Omental fat pad (tissue), 4 donors: Measurements from ENCODE around the gene RYR2. TPM values are rescaled to one million over a fixed set of nuclear protein-coding genes. Genes with fewer than 3 reads are reported as not detected.
"Not testable (repeated sequence)": the region's sequence is repeated elsewhere in the genome, so short reads cannot be mapped to it uniquely, and the experiment has no call there.

ENCODE experiments used
- ATAC-seq: fragments of 150-250 bp; one replicate; pipeline ENCODE4 v1.9.1; 2016; ENCODE audit warnings: mild to moderate bottlenecking, moderate library complexity; ENCODE audit not compliant: low FRiP score
- DNase-seq: peaks from one replicate; pipeline ENCODE4 v3.0.0-alpha.2; 2019; ENCODE audit warnings: low spot score
- total RNA-seq, 4 donors: library from RNA; depleted of rRNA; stranded (reverse); fragments of >200 nt; gene quantifications; one replicate each; pipeline ENCODE4 v1.1.0, GENCODE V29; 2016
- TF ChIP-seq, protein P1 (sequence below), 3 donors: fragments of 450-650 bp; IDR thresholded peaks; one replicate each; pipeline ENCODE4 v1.5.1; 2016 to 2017; ENCODE audit warnings: antibody characterized with exemption in 3 of 3, mild to moderate bottlenecking in 3 of 3, moderate library complexity in 2 of 3

The RYR2 gene
- total RNA-seq, 4 donors from 2014 or later, result 0.19 to 2.4 (median 1.2) TPM

DNA sequence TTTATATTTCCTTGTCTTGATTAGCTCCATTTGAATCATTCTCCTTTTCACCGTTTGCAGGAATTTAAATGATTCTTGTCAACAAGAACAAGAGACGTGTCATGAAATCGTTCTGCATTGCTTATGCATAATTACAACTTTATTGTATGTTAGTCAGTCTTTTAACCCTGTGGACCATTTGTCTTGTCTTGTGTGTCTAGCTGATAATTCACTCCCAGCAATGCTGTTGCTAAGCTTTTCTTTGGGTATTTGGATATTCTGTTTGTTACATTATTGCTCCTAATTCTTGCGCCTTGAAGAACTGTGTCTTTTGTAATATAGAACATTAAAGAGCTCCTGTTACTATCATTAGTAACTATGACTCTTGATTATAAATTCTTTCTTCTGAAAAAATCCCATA lies 311.9 kb downstream of the RYR2 start:
- ATAC-seq (no peak), DNase-seq (no peak)
- TF ChIP-seq, protein P1, sequence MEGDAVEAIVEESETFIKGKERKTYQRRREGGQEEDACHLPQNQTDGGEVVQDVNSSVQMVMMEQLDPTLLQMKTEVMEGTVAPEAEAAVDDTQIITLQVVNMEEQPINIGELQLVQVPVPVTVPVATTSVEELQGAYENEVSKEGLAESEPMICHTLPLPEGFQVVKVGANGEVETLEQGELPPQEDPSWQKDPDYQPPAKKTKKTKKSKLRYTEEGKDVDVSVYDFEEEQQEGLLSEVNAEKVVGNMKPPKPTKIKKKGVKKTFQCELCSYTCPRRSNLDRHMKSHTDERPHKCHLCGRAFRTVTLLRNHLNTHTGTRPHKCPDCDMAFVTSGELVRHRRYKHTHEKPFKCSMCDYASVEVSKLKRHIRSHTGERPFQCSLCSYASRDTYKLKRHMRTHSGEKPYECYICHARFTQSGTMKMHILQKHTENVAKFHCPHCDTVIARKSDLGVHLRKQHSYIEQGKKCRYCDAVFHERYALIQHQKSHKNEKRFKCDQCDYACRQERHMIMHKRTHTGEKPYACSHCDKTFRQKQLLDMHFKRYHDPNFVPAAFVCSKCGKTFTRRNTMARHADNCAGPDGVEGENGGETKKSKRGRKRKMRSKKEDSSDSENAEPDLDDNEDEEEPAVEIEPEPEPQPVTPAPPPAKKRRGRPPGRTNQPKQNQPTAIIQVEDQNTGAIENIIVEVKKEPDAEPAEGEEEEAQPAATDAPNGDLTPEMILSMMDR (IDR thresholded peaks at IDR 0.05), result no peak

DNA sequence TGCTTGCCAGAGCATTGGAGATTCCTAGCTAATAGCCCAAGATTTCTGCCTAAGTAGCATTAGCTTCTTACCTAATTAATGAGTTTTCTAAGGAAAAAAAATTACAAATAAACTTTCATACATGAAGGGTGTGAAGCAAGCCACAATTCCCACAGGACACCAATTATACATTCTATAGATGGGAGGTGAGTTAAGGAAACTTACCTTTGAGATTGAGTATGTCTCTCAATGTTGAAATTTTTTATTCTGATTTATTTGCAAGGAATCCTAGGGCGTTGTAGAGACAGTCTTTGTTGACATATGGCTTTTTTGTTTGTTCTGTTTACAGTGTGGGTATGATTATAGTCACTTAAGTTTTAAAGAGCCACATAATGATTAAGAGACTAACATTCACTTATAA lies 313.0 kb downstream of the RYR2 start:
- ATAC-seq, result no peak

DNA sequence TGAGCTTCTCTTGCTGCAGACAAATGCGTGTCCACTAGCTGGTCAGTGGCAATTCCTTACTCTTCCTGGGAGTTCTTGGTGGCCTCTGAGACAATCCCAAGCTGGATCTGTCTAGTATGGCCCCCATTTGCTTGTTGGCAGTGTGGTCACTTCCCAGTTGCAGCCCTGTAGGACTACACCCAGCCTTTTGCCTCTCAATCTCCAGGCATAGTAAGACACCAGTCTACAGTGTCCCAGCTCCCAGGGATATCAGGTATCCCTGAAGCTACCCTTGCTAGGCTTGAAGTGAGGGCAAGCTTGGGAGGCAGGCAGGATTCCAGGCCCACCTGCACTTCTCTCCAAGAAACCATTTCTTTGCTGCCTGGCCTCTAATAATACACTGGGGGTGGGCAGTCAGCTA lies 316.6 kb downstream of the RYR2 start:
- ATAC-seq, result no peak
- no peak for DNase-seq
- TF ChIP-seq, protein P1 (IDR thresholded peaks at IDR 0.05), result no peak

More for the DNA sequence above, 313.0 kb downstream of the RYR2 start:
- TF ChIP-seq, protein P1 (IDR thresholded peaks at IDR 0.05), result no peak
- DNase-seq, result no peak

DNA sequence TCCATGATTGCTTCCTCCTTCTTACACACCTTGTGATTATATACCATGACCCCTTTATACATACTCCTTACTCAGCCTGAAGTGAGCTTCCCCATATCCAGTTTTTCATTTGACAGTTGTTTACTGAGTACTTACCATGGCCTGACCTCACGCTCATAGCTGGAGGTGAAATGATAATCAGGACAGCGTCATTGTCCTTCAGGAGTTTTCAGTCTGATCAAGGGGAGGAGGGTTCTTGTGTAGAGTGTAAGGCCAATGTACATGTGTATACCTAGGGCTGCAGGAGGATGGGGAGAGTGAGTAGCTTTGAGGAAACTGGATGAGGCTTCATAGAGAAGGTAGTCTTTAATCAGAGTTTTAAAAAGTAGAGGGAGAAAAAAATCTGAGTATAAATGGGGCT lies 325.8 kb downstream of the RYR2 start:
- ATAC-seq (no peak), DNase-seq (no peak)
- TF ChIP-seq, protein P1 (IDR thresholded peaks at IDR 0.05), result no peak

DNA sequence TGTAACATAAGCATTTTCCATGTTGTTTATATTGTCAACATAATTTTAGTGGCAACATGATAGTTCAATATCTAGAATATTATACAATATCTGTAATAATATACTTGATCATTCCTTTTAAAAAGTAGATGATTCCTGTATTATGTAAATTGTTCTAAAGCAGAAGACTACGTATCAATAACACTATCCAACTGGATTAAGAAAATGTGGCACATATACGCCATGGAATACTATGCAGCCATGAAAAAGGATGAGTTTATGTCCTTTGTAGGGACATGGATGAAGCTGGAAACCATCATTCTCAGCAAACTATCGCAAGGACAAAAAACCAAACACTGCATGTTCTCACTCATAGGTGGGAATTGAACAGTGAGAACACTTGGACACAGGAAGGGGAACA lies 329.5 kb downstream of the RYR2 start:
- DNase-seq, ATAC-seq: not testable (repeated sequence)

DNA sequence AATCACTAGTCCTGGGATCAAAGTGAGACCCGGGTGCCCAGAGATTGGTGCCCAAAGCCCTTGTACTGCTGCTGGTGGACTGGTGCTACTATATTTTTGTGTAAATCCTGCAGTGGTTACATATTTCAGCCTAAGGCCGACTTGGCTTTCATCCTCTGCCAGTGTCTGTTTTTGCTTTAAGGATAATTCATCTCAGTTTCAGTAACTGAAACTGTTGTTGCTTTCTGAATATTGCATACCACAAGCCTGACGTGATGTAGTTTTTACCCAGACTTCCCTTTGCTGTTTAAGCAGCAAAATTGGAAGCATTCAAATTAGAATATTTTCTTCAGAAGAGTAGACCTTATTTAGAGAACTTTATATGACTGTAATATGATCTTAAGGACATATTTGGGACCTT lies 341.8 kb downstream of the RYR2 start:
- TF ChIP-seq, protein P1 (IDR thresholded peaks at IDR 0.05), result no peak
- ATAC-seq, result no peak
- no peak for DNase-seq

DNA sequence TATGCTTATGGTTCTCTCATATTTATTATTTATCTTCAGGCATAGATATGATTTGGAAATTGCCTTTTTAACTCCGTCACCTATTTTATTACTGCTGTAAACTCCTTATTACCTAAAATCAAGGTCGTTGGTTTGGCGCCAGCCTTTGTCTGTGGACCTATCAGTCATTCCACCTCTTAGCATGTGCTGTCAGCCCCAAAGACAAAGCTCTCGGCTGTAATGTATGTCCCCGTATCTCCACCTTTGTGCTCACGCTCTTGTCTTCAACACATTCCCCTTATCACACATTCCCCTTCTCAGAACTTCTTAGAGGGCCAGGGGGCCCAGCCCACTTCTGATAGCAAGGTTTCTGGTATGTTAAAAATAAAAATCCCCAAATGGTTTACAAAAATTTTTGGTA lies 342.2 kb downstream of the RYR2 start:
- ATAC-seq, result no peak
- DNase-seq, result no peak
- TF ChIP-seq, protein P1 (IDR thresholded peaks at IDR 0.05), result no peak
